NCI-H2171 treated with DMSO at 0.1 percent for 48 hours (cell line): Measurements from ENCODE around the gene MAGEB4.

Source experiments
- DNase-seq: peaks from one replicate; lab custom pipeline; 2025; lab: John Stamatoyannopoulos, UW

MAGEB4 gene

GRCh38 chrX:30283456-30284200 lies 41.8 kb downstream of the MAGEB4 start:
- no peak for DNase-seq
